WERI-Rb-1 (cell line): ENCODE measurements around the gene PRAF2.

Experiments
- DNase-seq: peaks from one replicate; pipeline ENCODE4 v3.0.0-alpha.2; 2020
- H3K27ac ChIP-seq: fragments of 250-450 bp; sonication (Bioruptor Pico); 2 replicates; pipeline ENCODE4 v1.5.1; 2020; ENCODE audit warnings: mild to moderate bottlenecking, moderate library complexity
- H3K27me3 ChIP-seq: fragments of 250-450 bp; sonication (Bioruptor Pico); 2 replicates; pipeline ENCODE4 v1.5.1; 2021; ENCODE audit warnings: mild to moderate bottlenecking, low read depth, moderate library complexity; ENCODE audit not compliant: insufficient read depth, severe bottlenecking
- H3K36me3 ChIP-seq: fragments of 250-450 bp; sonication (Bioruptor Pico); 2 replicates; pipeline ENCODE4 v1.5.1; 2020; ENCODE audit warnings: mild to moderate bottlenecking, moderate library complexity
- H3K4me3 ChIP-seq: 2 replicates; pipeline ENCODE4 v1.5.1; 2011; ENCODE audit warnings: low read depth, mild to moderate bottlenecking, control low read depth, low read length
- H3K9me3 ChIP-seq: fragments of 250-450 bp; sonication (Bioruptor Pico); 2 replicates; pipeline ENCODE4 v1.5.1; 2021; ENCODE audit warnings: mild to moderate bottlenecking, moderate library complexity; ENCODE audit not compliant: severe bottlenecking
- TF ChIP-seq, protein P1 (sequence below): IDR thresholded peaks from 2 replicates; pipeline ENCODE4 v1.5.1; 2011; ENCODE audit warnings: low read depth, mild to moderate bottlenecking, control low read depth, inconsistent platforms, low read length

The PRAF2 gene

GRCh38 chrX:49066690-49067089, 7.1 kb downstream of the PRAF2 start:
- no peaks in the 10 kb centered on the region for H3K36me3 ChIP-seq
- DNase-seq, result peak; percentile 38
- no peaks in the 10 kb centered on the region for H3K9me3 ChIP-seq
- peak overlapping the region; percentile 32; the same call in 1 of the 2 replicates for H3K27ac ChIP-seq
- peaks cover 4% of the 10 kb centered on the region for H3K27me3 ChIP-seq
- no peak overlapping the region for H3K4me3 ChIP-seq
- TF ChIP-seq, protein P1, sequence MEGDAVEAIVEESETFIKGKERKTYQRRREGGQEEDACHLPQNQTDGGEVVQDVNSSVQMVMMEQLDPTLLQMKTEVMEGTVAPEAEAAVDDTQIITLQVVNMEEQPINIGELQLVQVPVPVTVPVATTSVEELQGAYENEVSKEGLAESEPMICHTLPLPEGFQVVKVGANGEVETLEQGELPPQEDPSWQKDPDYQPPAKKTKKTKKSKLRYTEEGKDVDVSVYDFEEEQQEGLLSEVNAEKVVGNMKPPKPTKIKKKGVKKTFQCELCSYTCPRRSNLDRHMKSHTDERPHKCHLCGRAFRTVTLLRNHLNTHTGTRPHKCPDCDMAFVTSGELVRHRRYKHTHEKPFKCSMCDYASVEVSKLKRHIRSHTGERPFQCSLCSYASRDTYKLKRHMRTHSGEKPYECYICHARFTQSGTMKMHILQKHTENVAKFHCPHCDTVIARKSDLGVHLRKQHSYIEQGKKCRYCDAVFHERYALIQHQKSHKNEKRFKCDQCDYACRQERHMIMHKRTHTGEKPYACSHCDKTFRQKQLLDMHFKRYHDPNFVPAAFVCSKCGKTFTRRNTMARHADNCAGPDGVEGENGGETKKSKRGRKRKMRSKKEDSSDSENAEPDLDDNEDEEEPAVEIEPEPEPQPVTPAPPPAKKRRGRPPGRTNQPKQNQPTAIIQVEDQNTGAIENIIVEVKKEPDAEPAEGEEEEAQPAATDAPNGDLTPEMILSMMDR, result no peak

DNA sequence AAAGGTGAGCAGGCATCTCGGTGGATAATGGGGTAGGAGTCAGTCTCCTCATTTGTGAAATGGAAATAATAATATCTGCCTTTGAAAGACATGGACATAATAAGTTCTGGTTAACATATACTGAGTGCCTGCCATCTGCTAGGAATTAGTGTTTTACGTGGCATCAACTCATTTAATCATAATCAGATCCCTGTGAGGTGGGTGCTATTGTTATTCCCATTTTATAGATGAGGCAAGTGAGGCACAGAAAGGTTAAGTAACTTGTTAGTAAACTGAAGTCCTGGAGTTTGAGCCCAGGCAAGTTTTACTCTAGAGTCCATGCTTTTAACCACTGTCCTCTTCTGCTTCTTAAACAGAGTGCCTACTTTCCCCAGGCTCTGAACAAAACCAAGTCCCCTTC, 7.5 kb downstream of the PRAF2 start:
- H3K9me3 ChIP-seq, result no peaks in the 10 kb centered on the region
- DNase-seq, result no peak
- H3K4me3 ChIP-seq, result no peak overlapping the region

GRCh38 chrX:49064735-49065134, 9.1 kb downstream of the PRAF2 start:
- TF ChIP-seq, protein P1, result no peak
- no peaks in the 10 kb centered on the region for H3K9me3 ChIP-seq

More for the DNA sequence above, 7.5 kb downstream of the PRAF2 start:
- H3K27ac ChIP-seq, result peak overlapping the region; percentile 32; the same call in 1 of the 2 replicates
- H3K27me3 ChIP-seq, result peaks cover 3% of the 10 kb centered on the region
- no peaks in the 10 kb centered on the region for H3K36me3 ChIP-seq
- TF ChIP-seq, protein P1, result no peak

GRCh38 chrX:49064303-49064702, 9.5 kb downstream of the PRAF2 start:
- H3K4me3 ChIP-seq, result no peak overlapping the region
- no peak for DNase-seq

More at GRCh38 chrX:49064735-49065134, 9.1 kb downstream of the PRAF2 start:
- Histone ChIP-seq H3K36me3 (no peaks in the 10 kb centered on the region), H3K4me3 (no peak overlapping the region), H3K27ac (no peak overlapping the region), H3K27me3 (no peaks in the 10 kb centered on the region)
- no peak for DNase-seq

GRCh38 chrX:49063715-49064114, 10.1 kb downstream of the PRAF2 start:
- Histone ChIP-seq H3K4me3 (no peak overlapping the region), H3K36me3 (no peaks in the 10 kb centered on the region), H3K9me3 (no peaks in the 10 kb centered on the region), H3K27ac (no peak overlapping the region), H3K27me3 (no peaks in the 10 kb centered on the region)
- DNase-seq, result no peak
- TF ChIP-seq, protein P1, result no peak

More at GRCh38 chrX:49064303-49064702, 9.5 kb downstream of the PRAF2 start:
- Histone ChIP-seq H3K27me3 (no peaks in the 10 kb centered on the region), H3K36me3 (no peaks in the 10 kb centered on the region), H3K27ac (no peak overlapping the region), H3K9me3 (no peaks in the 10 kb centered on the region)
- TF ChIP-seq, protein P1, result no peak

GRCh38 chrX:49061916-49062315, 11.9 kb downstream of the PRAF2 start:
- Histone ChIP-seq H3K27ac (no peak overlapping the region), H3K4me3 (no peak overlapping the region), H3K9me3 (no peaks in the 10 kb centered on the region), H3K27me3 (no peaks in the 10 kb centered on the region), H3K36me3 (no peaks in the 10 kb centered on the region)
- TF ChIP-seq, protein P1, result no peak
- DNase-seq, result no peak
